A673 (cell line): Measurements from ENCODE around the gene FMN2. TPM values are rescaled to one million over a fixed set of nuclear protein-coding genes. Genes with fewer than 3 reads are reported as not detected.

Experiments
- BruUV-seq: library from RNA; stranded (reverse); fragments of 400-500 nt; replicated peaks from 2 replicates; lab custom pipeline; 2021; lab: Mats Ljungman, UMichigan
- CTCF ChIA-PET: fragments of 300-600 bp; sonication (Branson Sonifier 250); formaldehyde crosslinking; loops from one replicate; lab custom pipeline; 2022; ENCODE audit warnings: antibody characterized with exemption; lab: Charles Lee
- POLR2A ChIA-PET: fragments of 300-600 bp; sonication (Branson Sonifier 250); formaldehyde crosslinking; loops from one replicate; lab custom pipeline; 2022; ENCODE audit warnings: antibody characterized with exemption; ENCODE audit not compliant: low non-redundant PET; lab: Charles Lee
- DNase-seq: peaks from one replicate; pipeline ENCODE4 v3.0.0-alpha.2; 2015; ENCODE audit warnings: low spot score
- H3K27ac ChIP-seq: fragments of 200-600 bp; sonication (generic); 2 replicates; pipeline ENCODE4 v1.5.1; 2016; ENCODE audit warnings: mixed run types, low read depth, mild to moderate bottlenecking, mixed read lengths, antibody characterized with exemption, low read length; ENCODE audit not compliant: poor library complexity, severe bottlenecking
- H3K27me3 ChIP-seq: fragments of 200-600 bp; sonication (generic); replicated peaks from 2 replicates; pipeline ENCODE4 v1.6.1; 2017; ENCODE audit warnings: mixed run types, low read depth, mild to moderate bottlenecking, mixed read lengths, antibody characterized with exemption, low read length; ENCODE audit not compliant: insufficient read depth, poor library complexity
- H3K36me3 ChIP-seq: fragments of 200-600 bp; sonication (generic); 2 replicates; pipeline ENCODE4 v1.6.1; 2016; ENCODE audit warnings: mixed run types, mild to moderate bottlenecking, mixed read lengths, antibody characterized with exemption, low read length; ENCODE audit not compliant: insufficient read depth, poor library complexity, severe bottlenecking
- H3K4me1 ChIP-seq: fragments of 200-600 bp; sonication (generic); 2 replicates; pipeline ENCODE4 v1.6.1; 2017; ENCODE audit warnings: mixed run types, mild to moderate bottlenecking, mixed read lengths, antibody characterized with exemption, low read length; ENCODE audit not compliant: insufficient read depth, poor library complexity, severe bottlenecking
- H3K4me3 ChIP-seq: fragments of 200-600 bp; sonication (generic); 2 replicates; pipeline ENCODE4 v1.5.1; 2016; ENCODE audit warnings: low read depth, mixed run types, mild to moderate bottlenecking, mixed read lengths, low read length; ENCODE audit not compliant: poor library complexity, severe bottlenecking
- H3K9me3 ChIP-seq: fragments of 200-600 bp; sonication (generic); 2 replicates; pipeline ENCODE4 v1.6.1; 2016; ENCODE audit warnings: mixed run types, low read depth, mild to moderate bottlenecking, mixed read lengths, antibody characterized with exemption, low read length; ENCODE audit not compliant: poor library complexity, severe bottlenecking
- CTCF ChIP-seq: fragments of 300-800, 200-600 bp; sonication (generic); conservative IDR thresholded peaks from 2 replicates; pipeline ENCODE4 v1.5.1; 2017; ENCODE audit warnings: low read depth, mild to moderate bottlenecking, antibody characterized with exemption, low read length, moderate library complexity, mixed read lengths
- EZH2 ChIP-seq: fragments of 200-600 bp; sonication (generic); IDR thresholded peaks from 2 replicates; pipeline ENCODE4 v1.6.1; 2017; ENCODE audit warnings: borderline replicate concordance, low read depth, mild to moderate bottlenecking, mixed read lengths, antibody characterized with exemption, low read length; ENCODE audit not compliant: poor library complexity, severe bottlenecking
- intact Hi-C: fragments of 100-400 bp; cut with micrococcal nuclease; formaldehyde crosslinking; loops from one replicate; pipeline ENCODE4 v1.10.0; 2022; ENCODE audit not compliant: unreplicated experiment
- total RNA-seq: library from RNA; stranded (reverse); gene quantifications from 2 replicates; pipeline ENCODE4 v1.2.3, GENCODE V29; 2021

The FMN2 gene
- total RNA-seq, 1 experiment from 2014 or later = not detected

DNA sequence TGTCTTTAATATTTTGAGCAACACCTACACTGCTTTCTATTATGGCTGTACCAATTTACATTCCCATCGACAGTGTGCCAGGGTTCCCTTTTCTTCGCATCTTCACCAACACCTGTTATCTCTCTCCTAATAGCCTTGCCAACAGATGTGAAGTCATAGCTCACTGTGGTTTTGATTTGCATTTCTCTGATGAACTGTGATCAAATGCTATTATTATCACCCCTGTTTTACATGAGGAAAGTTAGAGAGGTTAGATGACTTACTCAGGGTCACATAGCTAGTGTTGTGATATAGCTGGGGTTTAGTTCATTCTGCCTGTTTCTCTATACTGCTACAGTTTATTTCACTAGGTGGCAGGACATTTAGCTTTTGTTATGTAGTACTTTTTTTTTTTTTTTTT is 204.1 kb downstream of the FMN2 start:
- H3K9me3 ChIP-seq = no peaks in the 10 kb centered on the region
- H3K36me3 ChIP-seq = no peaks in the 10 kb centered on the region
- no peak overlapping the region for H3K27ac ChIP-seq
- ChIA-PET CTCF (no interaction called here), POLR2A (no interaction called here)
- no TSS peak for BruUV-seq
- TF ChIP-seq CTCF (no peak), EZH2 (no peak)
- no peak for DNase-seq
- H3K4me3 ChIP-seq = no peak overlapping the region
- intact Hi-C loops = no loop called here
- no peaks in the 10 kb centered on the region for H3K4me1 ChIP-seq
- H3K27me3 ChIP-seq = no peaks in the 10 kb centered on the region

DNA sequence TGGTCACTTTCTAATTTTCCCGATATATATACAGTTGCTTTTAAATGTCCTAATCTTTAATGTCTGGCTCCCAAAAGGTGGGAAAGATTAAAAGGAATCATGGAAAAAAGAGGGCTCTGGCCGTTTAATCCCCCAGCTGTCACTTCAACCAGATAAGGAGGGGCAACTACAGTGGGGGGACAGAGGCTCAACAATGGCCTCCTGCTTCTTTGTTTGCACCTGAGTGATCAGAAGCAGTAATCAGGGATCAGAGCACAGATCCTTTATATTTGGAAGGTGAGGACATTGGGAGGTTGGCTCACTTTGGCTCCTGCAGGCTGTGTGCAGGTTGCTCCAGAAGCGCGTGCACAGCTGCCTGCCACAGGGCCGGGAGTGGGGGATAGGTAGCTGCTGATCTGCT is 212.8 kb downstream of the FMN2 start:
- ChIA-PET CTCF (no interaction called here), POLR2A (no interaction called here)
- intact Hi-C loops = no loop called here
- no peak overlapping the region for H3K4me3 ChIP-seq
- H3K36me3 ChIP-seq = no peaks in the 10 kb centered on the region
- H3K27me3 ChIP-seq = no peaks in the 10 kb centered on the region
- H3K4me1 ChIP-seq = no peaks in the 10 kb centered on the region
- TF ChIP-seq EZH2 = no peak
- no peak for TF ChIP-seq CTCF
- no TSS peak for BruUV-seq
- DNase-seq = no peak
- no peaks in the 10 kb centered on the region for H3K9me3 ChIP-seq
- no peak overlapping the region for H3K27ac ChIP-seq

DNA sequence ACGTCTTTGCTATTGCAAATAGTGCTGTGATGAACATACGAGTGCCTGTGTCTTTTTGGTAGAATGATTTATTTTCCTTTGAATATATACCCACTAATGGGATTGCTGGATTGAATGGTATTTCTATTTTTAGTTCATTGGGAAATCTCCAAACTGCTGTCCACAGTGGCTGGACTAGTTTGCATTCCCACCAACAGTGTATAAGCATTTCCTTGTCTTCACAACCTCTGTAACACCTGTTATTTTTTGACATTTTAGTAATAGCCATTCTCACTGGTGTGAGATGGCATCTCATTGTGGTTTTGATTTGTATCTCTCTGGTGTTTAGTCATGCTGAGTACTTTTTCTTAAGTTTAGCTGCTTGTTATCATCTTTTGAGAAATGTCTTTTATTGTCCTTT is 215.0 kb downstream of the FMN2 start:
- Histone ChIP-seq H3K4me1 (no peaks in the 10 kb centered on the region), H3K27ac (no peak overlapping the region), H3K36me3 (no peaks in the 10 kb centered on the region), H3K9me3 (no peaks in the 10 kb centered on the region), H3K27me3 (no peaks in the 10 kb centered on the region), H3K4me3 (no peak overlapping the region)
- intact Hi-C loops = no loop called here
- ChIA-PET POLR2A (no interaction called here), CTCF (no interaction called here)
- no peak for TF ChIP-seq CTCF
- TF ChIP-seq EZH2 = no peak
- BruUV-seq = no TSS peak
- DNase-seq = no peak
